ENCODE data around the gene WFDC9. TPM values are rescaled to one million over a fixed set of nuclear protein-coding genes. Genes with fewer than 3 reads are reported as not detected.

Gene WFDC9
- total RNA-seq, 1 experiment from 2014 or later, result not detected

DNA sequence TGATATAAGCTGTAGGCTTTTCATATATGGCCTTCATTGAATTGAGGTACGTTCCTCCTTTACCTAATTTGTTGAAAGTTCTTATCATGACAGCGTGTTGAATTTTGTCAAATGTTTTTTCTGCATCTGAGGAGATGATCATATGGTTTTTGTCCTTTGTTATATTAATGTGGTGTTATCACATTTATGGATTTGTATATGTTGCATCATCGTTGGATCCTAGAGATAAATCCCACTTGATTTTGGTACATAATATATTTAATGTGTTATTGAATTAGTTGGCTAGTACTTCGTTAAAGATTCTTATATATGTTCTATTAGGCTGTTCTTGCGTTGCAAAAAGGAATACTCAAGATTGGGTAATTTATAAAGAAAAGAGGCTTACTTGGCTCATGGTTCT lies 8.6 kb upstream of the WFDC9 start:
- Histone ChIP-seq H3K79me2 (ENCODE audit: insufficient read depth, low read length) (no peaks in the 10 kb centered on the region), H3K23ac (ENCODE audit: insufficient read length, low read depth, low read length) (no peak overlapping the region), H3K4me2 (ENCODE audit: insufficient read depth, insufficient read length, low read length) (no peak overlapping the region), H2BK120ac (ENCODE audit: low read depth, low read length, poor library complexity, severe bottlenecking) (no peak overlapping the region), H3K9ac (ENCODE audit: extremely low read depth, insufficient read length, low read length) (no peak overlapping the region), H3K18ac (ENCODE audit: insufficient read length, low read depth, low read length) (no peak overlapping the region), H4K8ac (replicated peaks; ENCODE audit: insufficient read length, low read depth, low read length) (no peak overlapping the region), H2AFZ (ENCODE audit: low read length) (no peak overlapping the region), H3K27me3 (ENCODE audit: insufficient read depth, low read length) (no peaks in the 10 kb centered on the region), H4K20me1 (ENCODE audit: control insufficient read depth, insufficient read depth, insufficient read length) (no peaks in the 10 kb centered on the region), H3K4me1 (ENCODE audit: insufficient read depth, low read length) (no peaks in the 10 kb centered on the region), H2BK15ac (ENCODE audit: low read depth, low read length) (no peak overlapping the region), H4K91ac (ENCODE audit: insufficient read length, low read depth, low read length) (no peak overlapping the region), H4K5ac (ENCODE audit: insufficient read length, low read depth, low read length) (no peak overlapping the region), H2BK20ac (ENCODE audit: low read depth, low read length, poor library complexity, severe bottlenecking) (no peak overlapping the region), H2BK12ac (ENCODE audit: insufficient read length, low read depth, low read length) (no peak overlapping the region), H2AK5ac (ENCODE audit: insufficient read length, low read length) (no peak overlapping the region), H3T11ph (ENCODE audit: low read length) (no peak overlapping the region), H3K14ac (ENCODE audit: insufficient read depth, low read length) (no peak overlapping the region), H2BK5ac (ENCODE audit: insufficient read length, low read length) (no peak overlapping the region), H3K56ac (ENCODE audit: insufficient read length, low read depth, low read length) (no peak overlapping the region), H3K9me3 (ENCODE audit: control insufficient read depth, low read depth, low read length) (no peaks in the 10 kb centered on the region), H3K23me2 (ENCODE audit: insufficient read length, low read depth, low read length, poor library complexity, severe bottlenecking) (no peaks in the 10 kb centered on the region), H3K79me1 (ENCODE audit: insufficient read depth, low read depth, low read length, poor library complexity, severe bottlenecking) (no peaks in the 10 kb centered on the region), H3K27ac (ENCODE audit: insufficient read length, low read depth, low read length) (no peak overlapping the region), H3K4ac (ENCODE audit: low read depth, low read length) (no peak overlapping the region)
- Mint-ChIP-seq H3K9me3 (peaks cover 2 to 4% of the 10 kb centered on the region in 2 experiments; a peak in 3 of 5 replicates), H3K4me1 (no peaks in the 10 kb centered on the region), H3K4me3 (no peak overlapping the region), H3K27me3 (ENCODE audit: low read depth) (no peaks in the 10 kb centered on the region), H3K27ac (peak overlapping the region in 1 of 3 experiments; percentile 88; a peak in 1 of 7 replicates), H3K36me3 (ENCODE audit: insufficient read depth in 1 of 3, low read depth in 3 of 3) (peaks cover 0 to 4% (median 2%) of the 10 kb centered on the region in 3 experiments; a peak in 1 of 7 replicates)
- WGBS (ENCODE audit: extremely low coverage, insufficient read length, low lambda C conversion rate), result no CpG with 5 or more reads among the region's 5 CpGs
- no peak for TF ChIP-seq CTCF (conservative IDR thresholded peaks at IDR 0.05)
- DNase-seq, result no peak
